ENCODE results near the gene PELI2. TPM values are rescaled to one million over a fixed set of nuclear protein-coding genes. Genes with fewer than 3 reads are reported as not detected.
A peak's percentile ranks its signal among the peaks of the same experiment; 100 is the strongest.

PELI2 gene
- total RNA-seq, 2 donors from 2014 or later, result 31.6 to 41.8 TPM

DNA sequence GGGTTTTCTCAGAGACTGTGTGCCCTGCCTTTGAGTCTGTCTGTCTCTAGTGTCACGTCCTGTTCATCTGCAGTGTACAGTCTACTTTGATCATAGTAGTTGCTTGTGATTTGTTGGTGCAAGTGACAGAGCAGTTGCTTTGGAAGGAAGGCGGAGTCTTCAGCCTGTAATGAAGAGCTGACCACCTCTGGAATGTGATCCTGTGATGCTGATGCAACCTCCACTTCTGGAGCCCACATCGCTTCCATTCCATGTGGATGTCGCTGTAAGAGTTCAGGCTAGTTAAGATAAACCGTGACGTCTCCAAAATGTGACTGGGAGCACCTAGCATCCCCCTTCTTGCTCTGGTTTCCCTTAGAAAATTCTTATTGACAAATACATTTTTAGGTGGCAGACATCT is 51.8 kb downstream of the PELI2 start:
- intact Hi-C loops (cut with DNase I), result no loop called here
- WGBS, 2 donors, result 88 to 93% methylated on average over 6 of the region's 6 CpGs

DNA sequence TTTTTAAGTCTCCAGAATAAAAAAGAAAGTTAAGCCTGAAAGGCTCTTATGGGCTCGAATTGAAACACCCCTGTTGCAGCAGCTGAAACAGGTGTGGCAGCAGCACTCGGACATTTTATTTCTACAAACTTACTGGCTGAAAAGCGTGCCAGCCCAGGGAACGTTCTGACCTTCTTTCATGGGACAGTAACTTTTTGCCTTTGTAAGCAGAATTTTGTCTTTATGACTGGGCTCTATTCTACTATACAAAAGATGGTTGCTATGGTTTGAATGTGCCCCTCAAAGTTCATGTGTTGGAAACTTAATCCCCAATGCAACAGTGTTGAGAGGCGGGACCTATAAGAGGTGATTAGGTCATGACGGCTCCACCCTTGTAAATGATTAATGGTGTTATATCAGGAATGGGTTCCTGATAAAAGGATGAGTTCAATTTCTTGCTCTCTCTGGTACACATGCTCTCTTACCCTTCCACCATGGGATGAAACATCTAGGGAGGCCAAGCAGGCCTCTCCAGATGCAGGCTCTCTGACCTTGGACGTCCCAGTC is 52.7 kb downstream of the PELI2 start:
- intact Hi-C loops (cut with DNase I), result no loop called here
- TF ChIP-seq, protein P1, sequence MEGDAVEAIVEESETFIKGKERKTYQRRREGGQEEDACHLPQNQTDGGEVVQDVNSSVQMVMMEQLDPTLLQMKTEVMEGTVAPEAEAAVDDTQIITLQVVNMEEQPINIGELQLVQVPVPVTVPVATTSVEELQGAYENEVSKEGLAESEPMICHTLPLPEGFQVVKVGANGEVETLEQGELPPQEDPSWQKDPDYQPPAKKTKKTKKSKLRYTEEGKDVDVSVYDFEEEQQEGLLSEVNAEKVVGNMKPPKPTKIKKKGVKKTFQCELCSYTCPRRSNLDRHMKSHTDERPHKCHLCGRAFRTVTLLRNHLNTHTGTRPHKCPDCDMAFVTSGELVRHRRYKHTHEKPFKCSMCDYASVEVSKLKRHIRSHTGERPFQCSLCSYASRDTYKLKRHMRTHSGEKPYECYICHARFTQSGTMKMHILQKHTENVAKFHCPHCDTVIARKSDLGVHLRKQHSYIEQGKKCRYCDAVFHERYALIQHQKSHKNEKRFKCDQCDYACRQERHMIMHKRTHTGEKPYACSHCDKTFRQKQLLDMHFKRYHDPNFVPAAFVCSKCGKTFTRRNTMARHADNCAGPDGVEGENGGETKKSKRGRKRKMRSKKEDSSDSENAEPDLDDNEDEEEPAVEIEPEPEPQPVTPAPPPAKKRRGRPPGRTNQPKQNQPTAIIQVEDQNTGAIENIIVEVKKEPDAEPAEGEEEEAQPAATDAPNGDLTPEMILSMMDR (IDR thresholded peaks at IDR 0.05), result no peak
- no peak for TF ChIP-seq POLR2A (IDR thresholded peaks at IDR 0.05)
- 39 to 44% methylated on average over 7 of the region's 7 CpGs for WGBS, 2 donors
- H3K9me3 ChIP-seq, result no peaks in the 10 kb centered on the region
- H3K27ac ChIP-seq, result peak overlapping the region in 3 of 4 donors; percentile 37 to 70 (median 68)
- no peaks in the 10 kb centered on the region for H3K36me3 ChIP-seq (replicated peaks in 1 of 2; ENCODE audit: insufficient read depth in 1 of 2, low read depth in 2 of 2)
- H3K27me3 ChIP-seq, result no peaks in the 10 kb centered on the region
- peaks cover 90% of the 10 kb centered on the region for H3K4me1 ChIP-seq
- no peak overlapping the region for H3K4me3 ChIP-seq
- DNase-seq (peak in 2 of 4 donors; percentile 39 to 40), ATAC-seq (peak; percentile 41)

More for the DNA sequence above, 51.8 kb downstream of the PELI2 start:
- ATAC-seq, result no peak
- TF ChIP-seq POLR2A (IDR thresholded peaks at IDR 0.05), result no peak
- TF ChIP-seq, protein P1 (IDR thresholded peaks at IDR 0.05), result no peak
- Histone ChIP-seq H3K4me1 (peaks cover 81% of the 10 kb centered on the region), H3K9me3 (no peaks in the 10 kb centered on the region), H3K4me3 (no peak overlapping the region), H3K27me3 (no peaks in the 10 kb centered on the region), H3K36me3 (replicated peaks in 1 of 2; ENCODE audit: insufficient read depth in 1 of 2, low read depth in 2 of 2) (no peaks in the 10 kb centered on the region), H3K27ac (peak overlapping the region in 3 of 4 donors; percentile 43 to 70 (median 68))
- no peak for DNase-seq

DNA sequence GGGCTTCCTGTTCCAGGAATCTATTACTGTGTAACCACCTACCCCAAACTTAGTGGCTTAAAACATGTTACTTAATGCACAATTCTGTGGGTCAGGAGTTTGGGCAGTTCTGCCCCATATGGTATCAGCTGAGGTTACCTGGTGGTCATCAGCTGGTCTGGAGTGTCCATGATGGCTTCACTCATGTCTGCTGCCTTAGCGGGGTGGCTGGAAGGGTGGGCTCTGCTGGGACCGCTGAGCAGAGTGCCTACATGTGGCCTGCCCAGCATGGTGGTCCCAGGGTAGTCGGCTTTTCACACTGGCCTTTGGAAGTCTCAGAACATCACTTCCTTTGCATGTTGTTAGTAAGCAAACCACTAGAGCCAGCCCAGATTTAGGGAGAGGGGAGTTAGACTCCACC is 53.9 kb downstream of the PELI2 start:
- H3K4me3 ChIP-seq, result no peak overlapping the region
- intact Hi-C loops (cut with DNase I), result no loop called here
- H3K27ac ChIP-seq, result peak overlapping the region; percentile 6 to 70 (median 52)
- no peaks in the 10 kb centered on the region for H3K27me3 ChIP-seq
- WGBS, 2 donors, result 90 to 100% methylated on average over 2 to 3 of the region's 3 CpGs
- TF ChIP-seq POLR2A (IDR thresholded peaks at IDR 0.05), result no peak
- TF ChIP-seq, protein P1 (IDR thresholded peaks at IDR 0.05), result no peak
- DNase-seq (no peak), ATAC-seq (no peak)
- no peaks in the 10 kb centered on the region for H3K36me3 ChIP-seq (replicated peaks in 1 of 2; ENCODE audit: insufficient read depth in 1 of 2, low read depth in 2 of 2)
- no peaks in the 10 kb centered on the region for H3K9me3 ChIP-seq
- peaks cover 100% of the 10 kb centered on the region for H3K4me1 ChIP-seq

DNA sequence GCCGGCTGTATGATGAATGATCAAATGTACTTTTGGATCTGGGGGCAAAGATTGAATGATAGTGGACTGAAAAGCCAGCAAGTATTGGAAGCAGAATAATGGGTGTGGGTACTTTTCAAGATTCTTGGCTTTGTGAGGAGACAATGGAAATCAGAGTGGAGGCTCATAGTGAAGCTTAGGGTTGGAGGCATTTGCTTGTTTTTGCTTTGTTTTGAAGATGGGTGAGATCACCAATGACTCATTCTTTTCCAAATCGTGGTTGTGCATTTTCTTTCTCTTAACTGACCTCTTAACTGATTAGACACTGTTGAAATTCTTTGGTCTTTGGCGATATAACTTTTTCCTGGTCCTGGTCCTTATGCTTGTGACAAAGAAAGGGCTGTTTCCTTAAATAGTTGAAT is 54.4 kb downstream of the PELI2 start:
- Histone ChIP-seq H3K9me3 (no peaks in the 10 kb centered on the region), H3K4me3 (no peak overlapping the region), H3K36me3 (replicated peaks in 1 of 2; ENCODE audit: insufficient read depth in 1 of 2, low read depth in 2 of 2) (no peaks in the 10 kb centered on the region), H3K4me1 (peaks cover 100% of the 10 kb centered on the region), H3K27ac (peak overlapping the region; percentile 6 to 70 (median 52)), H3K27me3 (no peaks in the 10 kb centered on the region)
- WGBS, 2 donors, result 25 to 30% methylated on average over 3 of the region's 3 CpGs
- TF ChIP-seq, protein P1 (IDR thresholded peaks at IDR 0.05), result no peak
- TF ChIP-seq POLR2A (IDR thresholded peaks at IDR 0.05), result no peak
- peak; percentile 24 for ATAC-seq
- intact Hi-C loops (cut with DNase I), result no loop called here
- DNase-seq, result no peak

DNA sequence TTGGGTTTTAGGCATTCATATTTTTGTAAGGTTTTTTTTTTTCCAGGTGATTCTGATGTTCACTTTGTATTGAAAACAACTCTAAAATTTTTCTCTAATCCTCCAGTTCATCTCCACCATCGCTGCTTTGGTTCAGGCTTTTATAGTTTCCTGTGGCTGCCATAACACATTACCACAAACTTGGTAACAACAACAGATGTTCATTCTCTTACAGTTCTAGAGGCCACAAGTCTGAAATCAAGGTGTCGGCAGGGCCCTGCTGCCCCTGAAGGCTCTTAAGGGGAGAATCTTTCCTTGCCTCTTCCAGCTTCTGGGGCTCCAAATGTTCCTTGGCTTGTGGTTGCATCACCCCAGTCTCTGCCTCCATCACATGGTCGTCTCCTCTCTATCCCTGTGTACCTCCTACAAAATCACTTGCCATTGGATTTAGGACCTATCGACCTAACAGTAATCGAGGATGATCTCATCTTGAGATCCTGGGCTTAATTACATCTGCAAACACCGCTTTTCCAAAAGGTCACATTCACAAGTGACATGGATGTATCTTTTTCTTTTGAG is 55.2 kb downstream of the PELI2 start:
- 88 to 90% methylated on average over 6 of the region's 6 CpGs for WGBS, 2 donors
- H3K36me3 ChIP-seq (replicated peaks in 1 of 2; ENCODE audit: insufficient read depth in 1 of 2, low read depth in 2 of 2), result no peaks in the 10 kb centered on the region
- TF ChIP-seq, protein P1 (IDR thresholded peaks at IDR 0.05), result no peak
- intact Hi-C loops (cut with DNase I), result no loop called here
- DNase-seq (no peak), ATAC-seq (no peak)
- no peaks in the 10 kb centered on the region for H3K9me3 ChIP-seq
- H3K27me3 ChIP-seq, result no peaks in the 10 kb centered on the region
- H3K4me1 ChIP-seq, result peaks cover 100% of the 10 kb centered on the region
- peak overlapping the region in 3 of 4 donors; percentile 37 to 70 (median 68) for H3K27ac ChIP-seq
- no peak overlapping the region for H3K4me3 ChIP-seq
